ENCODE data around the gene RTEL1.
"Not testable (repeated sequence)": the region's sequence is repeated elsewhere in the genome, so short reads cannot be mapped to it uniquely, and the experiment has no call there.

DNA sequence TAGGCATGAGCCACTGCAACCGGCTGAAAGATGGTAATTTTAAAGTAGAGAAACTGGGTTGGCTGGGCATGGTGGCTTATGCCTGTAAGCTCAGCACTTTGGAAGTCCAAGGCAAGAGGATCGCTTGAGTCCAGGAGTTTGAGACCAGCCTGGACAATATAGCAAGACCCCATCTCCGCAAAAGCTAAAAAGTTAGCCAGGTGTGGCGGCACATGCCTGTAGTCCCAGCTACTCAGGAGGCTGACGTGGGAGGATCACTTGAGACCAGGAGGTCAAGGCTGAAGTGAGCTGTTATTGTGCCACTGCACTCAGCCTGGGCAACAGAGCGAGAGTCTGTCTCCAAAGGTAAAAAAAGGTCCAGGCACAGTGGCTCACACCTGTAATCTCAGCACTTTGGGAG is 27.2 kb upstream of the RTEL1 start:
- TF ChIP-seq, protein P1, sequence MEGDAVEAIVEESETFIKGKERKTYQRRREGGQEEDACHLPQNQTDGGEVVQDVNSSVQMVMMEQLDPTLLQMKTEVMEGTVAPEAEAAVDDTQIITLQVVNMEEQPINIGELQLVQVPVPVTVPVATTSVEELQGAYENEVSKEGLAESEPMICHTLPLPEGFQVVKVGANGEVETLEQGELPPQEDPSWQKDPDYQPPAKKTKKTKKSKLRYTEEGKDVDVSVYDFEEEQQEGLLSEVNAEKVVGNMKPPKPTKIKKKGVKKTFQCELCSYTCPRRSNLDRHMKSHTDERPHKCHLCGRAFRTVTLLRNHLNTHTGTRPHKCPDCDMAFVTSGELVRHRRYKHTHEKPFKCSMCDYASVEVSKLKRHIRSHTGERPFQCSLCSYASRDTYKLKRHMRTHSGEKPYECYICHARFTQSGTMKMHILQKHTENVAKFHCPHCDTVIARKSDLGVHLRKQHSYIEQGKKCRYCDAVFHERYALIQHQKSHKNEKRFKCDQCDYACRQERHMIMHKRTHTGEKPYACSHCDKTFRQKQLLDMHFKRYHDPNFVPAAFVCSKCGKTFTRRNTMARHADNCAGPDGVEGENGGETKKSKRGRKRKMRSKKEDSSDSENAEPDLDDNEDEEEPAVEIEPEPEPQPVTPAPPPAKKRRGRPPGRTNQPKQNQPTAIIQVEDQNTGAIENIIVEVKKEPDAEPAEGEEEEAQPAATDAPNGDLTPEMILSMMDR (IDR thresholded peaks at IDR 0.05) = not testable (repeated sequence)
- not testable (repeated sequence) for TF ChIP-seq EZH2 (IDR thresholded peaks at IDR 0.05; ENCODE audit: borderline replicate concordance, insufficient read depth, low read depth, low read length, poor library complexity, severe bottlenecking)
